GM23338 (cell line): ENCODE measurements around the gene JAGN1. TPM values are rescaled to one million over a fixed set of nuclear protein-coding genes. Genes with fewer than 3 reads are reported as not detected.
"Not testable (repeated sequence)": the region's sequence is repeated elsewhere in the genome, so short reads cannot be mapped to it uniquely, and the experiment has no call there.

Experiments
- ATAC-seq: fragments of 200-7000 bp; cut with Tn5 transposase; 3 replicates; pipeline ENCODE4 v1.9.1; 2020
- DNase-seq: peaks from one replicate; pipeline ENCODE4 v3.0.0-alpha.2; 2015; ENCODE audit warnings: low spot score
- H2AFZ ChIP-seq: fragments of 200-600 bp; sonication (generic); 2 replicates; pipeline ENCODE4 v1.8.0; 2016; ENCODE audit warnings: antibody characterized with exemption, mild to moderate bottlenecking, moderate library complexity
- H3F3A ChIP-seq: fragments of 200-600 bp; sonication (generic); replicated peaks from 2 replicates; pipeline ENCODE4 v1.8.0; 2017; ENCODE audit warnings: antibody characterized with exemption, mixed run types, low read depth
- H3K27ac ChIP-seq: fragments of 200-600 bp; sonication (generic); 2 replicates; pipeline ENCODE4 v1.6.1; 2016; ENCODE audit warnings: low read depth
- H3K27me3 ChIP-seq: fragments of 200-600 bp; sonication (generic); 2 replicates; pipeline ENCODE4 v1.8.0; 2016; ENCODE audit warnings: mild to moderate bottlenecking, mixed run types, moderate library complexity; ENCODE audit not compliant: insufficient read depth
- H3K36me3 ChIP-seq: fragments of 200-600 bp; sonication (generic); 2 replicates; pipeline ENCODE4 v1.8.0; 2016; ENCODE audit warnings: mild to moderate bottlenecking; ENCODE audit not compliant: insufficient read depth
- H3K4me1 ChIP-seq: fragments of 200-600 bp; sonication (generic); 2 replicates; pipeline ENCODE4 v1.8.0; 2016; ENCODE audit warnings: mild to moderate bottlenecking, moderate library complexity; ENCODE audit not compliant: insufficient read depth
- H3K4me2 ChIP-seq: fragments of 200-600 bp; sonication (generic); 2 replicates; pipeline ENCODE4 v1.7.1; 2017; ENCODE audit warnings: mixed run types
- H3K4me3 ChIP-seq: fragments of 200-600 bp; sonication (generic); 2 replicates; pipeline ENCODE4 v1.6.1; 2016; ENCODE audit warnings: mixed run types
- H3K79me2 ChIP-seq: fragments of 200-600 bp; sonication (generic); replicated peaks from 2 replicates; pipeline ENCODE4 v1.8.0; 2017; ENCODE audit warnings: mild to moderate bottlenecking; ENCODE audit not compliant: insufficient read depth
- H3K9me2 ChIP-seq: fragments of 200-600 bp; sonication (generic); 2 replicates; pipeline ENCODE4 v1.8.0; 2017; ENCODE audit not compliant: insufficient read depth
- H4K20me1 ChIP-seq: fragments of 200-600 bp; sonication (generic); replicated peaks from 2 replicates; pipeline ENCODE4 v1.8.0; 2017; ENCODE audit warnings: mild to moderate bottlenecking; ENCODE audit not compliant: insufficient read depth
- H3K27ac Mint-ChIP-seq: 2 replicates; pipeline ENCODE4 v1.8.0; 2020; ENCODE audit warnings: inconsistent platforms, mild to moderate bottlenecking, moderate library complexity, mixed read lengths
- H3K27me3 Mint-ChIP-seq: 3 replicates; pipeline ENCODE4 v1.8.0; 2022; ENCODE audit warnings: low read depth, mild to moderate bottlenecking, moderate library complexity, mixed read lengths, inconsistent platforms; ENCODE audit not compliant: insufficient read depth, poor library complexity
- H3K36me3 Mint-ChIP-seq: 3 replicates; pipeline ENCODE4 v1.8.0; 2021; ENCODE audit warnings: low read depth, mild to moderate bottlenecking, inconsistent platforms, moderate library complexity, mixed read lengths
- H3K4me1 Mint-ChIP-seq: 3 replicates; pipeline ENCODE4 v1.8.0; 2020; ENCODE audit warnings: mild to moderate bottlenecking, inconsistent platforms, mixed read lengths
- H3K4me3 Mint-ChIP-seq: 3 replicates; pipeline ENCODE4 v1.8.0; 2021; ENCODE audit warnings: moderate library complexity, mild to moderate bottlenecking, inconsistent platforms, mixed read lengths
- H3K9me3 Mint-ChIP-seq: 3 replicates; pipeline ENCODE4 v1.8.0; 2020; ENCODE audit warnings: moderate library complexity, mild to moderate bottlenecking, inconsistent platforms, mixed read lengths
- CTCF ChIP-seq, 2 experiments: fragments of 200-600 bp in 1 of 2; sonication (generic) in 1 of 2; conservative IDR thresholded peaks; 2 replicates each; pipeline versions ENCODE4 v1.5.1 to v1.6.1; 2016 to 2017; ENCODE audit warnings: antibody characterized with exemption in 2 of 2, low read depth in 2 of 2, mild to moderate bottlenecking in 2 of 2, moderate library complexity in 1 of 2
- polyA plus RNA-seq: library from polyadenylated mRNA; unstranded; fragments of >200 nt; fragmentation: Nextera tagmentation; extraction: Ambion mirVana; gene quantifications from 2 replicates; pipeline ENCODE4 v1.2.1, GENCODE V29; 2016
- total RNA-seq: library from RNA; depleted of rRNA; stranded (reverse); fragments of >200 nt; shearing (Covaris generic); gene quantifications from 2 replicates; pipeline ENCODE4 v1.2.3, GENCODE V29; 2014

JAGN1 gene
- total and polyA plus RNA-seq, 2 experiments from 2014 or later: 22.5 to 32.0 TPM

- H3K27ac Mint-ChIP-seq, H3K27me3 ChIP-seq, H4K20me1 ChIP-seq, H3K79me2 ChIP-seq, H3K9me2 ChIP-seq, H3K4me3 Mint-ChIP-seq, H3K36me3 Mint-ChIP-seq, H3K4me1 Mint-ChIP-seq, H3K4me1 ChIP-seq, H3K27ac ChIP-seq, ATAC-seq, H3K4me3 ChIP-seq, H3F3A ChIP-seq, DNase-seq, H3K4me2 ChIP-seq, H2AFZ ChIP-seq, H3K36me3 ChIP-seq, H3K9me3 Mint-ChIP-seq: not testable (repeated sequence)
- H3K27me3 Mint-ChIP-seq: peaks cover 15% of the 10 kb centered on the region
Measured at GRCh38 chr3:9847870-9848269, 42.5 kb upstream of the JAGN1 start.

- not testable (repeated sequence) for H3K4me1 Mint-ChIP-seq, H3K9me3 Mint-ChIP-seq, H3K27me3 ChIP-seq, H3K27ac Mint-ChIP-seq, H3F3A ChIP-seq, H2AFZ ChIP-seq, H3K9me2 ChIP-seq, H4K20me1 ChIP-seq, ATAC-seq, H3K4me2 ChIP-seq, H3K27ac ChIP-seq, H3K36me3 ChIP-seq, H3K79me2 ChIP-seq, H3K4me3 Mint-ChIP-seq, H3K36me3 Mint-ChIP-seq, H3K4me3 ChIP-seq, H3K4me1 ChIP-seq
- DNase-seq: peak; percentile 34
- peaks cover 10% of the 10 kb centered on the region for H3K27me3 Mint-ChIP-seq
- TF ChIP-seq CTCF (conservative IDR thresholded peaks at IDR 0.05; ENCODE audit: low read depth in 2 of 2): peak; percentile 63 to 66
Measured at GRCh38 chr3:9848860-9849259, 41.5 kb upstream of the JAGN1 start.

- not testable (repeated sequence) for H3K4me1 ChIP-seq, H3K27ac ChIP-seq, H3K79me2 ChIP-seq, H3K9me2 ChIP-seq, H3F3A ChIP-seq, H3K27me3 Mint-ChIP-seq, H2AFZ ChIP-seq, H3K27me3 ChIP-seq, H3K4me3 Mint-ChIP-seq, H3K36me3 ChIP-seq, H3K4me2 ChIP-seq, H3K36me3 Mint-ChIP-seq, ATAC-seq, DNase-seq, H4K20me1 ChIP-seq, H3K4me3 ChIP-seq, H3K27ac Mint-ChIP-seq, H3K4me1 Mint-ChIP-seq, H3K9me3 Mint-ChIP-seq
Measured at GRCh38 chr3:9851383-9851782, 39.0 kb upstream of the JAGN1 start.

GRCh38 chr3:9851926-9852325, 38.5 kb upstream of the JAGN1 start:
- H3K79me2 ChIP-seq, H3K27ac Mint-ChIP-seq, H3K4me1 Mint-ChIP-seq: not testable (repeated sequence)

More at GRCh38 chr3:9851926-9852325, 38.5 kb upstream of the JAGN1 start:
- H3K4me1 ChIP-seq, H3F3A ChIP-seq, H4K20me1 ChIP-seq, H3K9me3 Mint-ChIP-seq, H3K4me3 Mint-ChIP-seq, H3K36me3 Mint-ChIP-seq, H3K27me3 Mint-ChIP-seq, H3K36me3 ChIP-seq, H3K27me3 ChIP-seq, H2AFZ ChIP-seq, H3K4me2 ChIP-seq, H3K4me3 ChIP-seq, ATAC-seq, DNase-seq, H3K27ac ChIP-seq, H3K9me2 ChIP-seq: not testable (repeated sequence)
